Measurements from ENCODE around the gene SLC44A3.

The SLC44A3 gene

GRCh38 chr1:94909486-94909885 is 89.3 kb downstream of the SLC44A3 start:
- DNase-seq, result no peak

GRCh38 chr1:94912263-94913184 is 92.4 kb downstream of the SLC44A3 start:
- DNase-seq, result no peak

- DNase-seq, result peak; percentile 26
Measured at GRCh38 chr1:94917251-94917650, 97.1 kb downstream of the SLC44A3 start.

GRCh38 chr1:94919241-94920030 is 99.3 kb downstream of the SLC44A3 start:
- DNase-seq, result peak; percentile 23

GRCh38 chr1:94920061-94920460 is 99.9 kb downstream of the SLC44A3 start:
- DNase-seq, result peak; percentile 29

- no peak for DNase-seq
Measured at GRCh38 chr1:94921977-94922376, 101.8 kb downstream of the SLC44A3 start.

- peak; percentile 87 for DNase-seq
Measured at GRCh38 chr1:94922761-94923331, 102.7 kb downstream of the SLC44A3 start.

- DNase-seq, result peak; percentile 52
Measured at GRCh38 chr1:94925004-94925403, 104.8 kb downstream of the SLC44A3 start.

- peak; percentile 97 for DNase-seq
Measured at GRCh38 chr1:94925561-94926125, 105.5 kb downstream of the SLC44A3 start.

GRCh38 chr1:94926126-94926914 is 106.2 kb downstream of the SLC44A3 start:
- peak; percentile 70 for DNase-seq

GRCh38 chr1:94926915-94927404 is 106.8 kb downstream of the SLC44A3 start, which contains the start of gene CNN3:
Gene CNN3, minus strand, starts transcription at chr1:94927110. Its CDS starts 216 bp downstream, at chr1:94926894.
- DNase-seq, result peak; percentile 95

- DNase-seq, result peak; percentile 61
Measured at GRCh38 chr1:94927405-94928175, 107.4 kb downstream of the SLC44A3 start.

- DNase-seq, result no peak
Measured at GRCh38 chr1:94928293-94928939, 108.3 kb downstream of the SLC44A3 start.

GRCh38 chr1:94929351-94930217 is 109.4 kb downstream of the SLC44A3 start:
- DNase-seq, result no peak

- no peak for DNase-seq
Measured at GRCh38 chr1:94931254-94931841, 111.2 kb downstream of the SLC44A3 start.

- DNase-seq, result no peak
Measured at GRCh38 chr1:94934551-94934950, 114.4 kb downstream of the SLC44A3 start.

- DNase-seq, result no peak
Measured at GRCh38 chr1:94935034-94935433, 114.9 kb downstream of the SLC44A3 start.

- DNase-seq, result no peak
Measured at GRCh38 chr1:94935476-94935875, 115.3 kb downstream of the SLC44A3 start.

Data from fibroblast of skin of right biceps (primary cell).